Renal cortex interstitium (tissue), 11 donors: Measurements from ENCODE around the gene CLCN7. TPM values are rescaled to one million over a fixed set of nuclear protein-coding genes. Genes with fewer than 3 reads are reported as not detected.
"Not testable (repeated sequence)": the region's sequence is repeated elsewhere in the genome, so short reads cannot be mapped to it uniquely, and the experiment has no call there.

Source experiments
- DNase-seq, 11 donors: peaks; one replicate each; pipeline ENCODE4 v3.0.0-alpha.2; 2013; ENCODE audit warnings: low read depth in 9 of 11, low spot score in 4 of 11; ENCODE audit errors: extremely low read depth in 1 of 11
- polyA plus RNA-seq, 3 donors: library from polyadenylated mRNA; unstranded; fragments of 120-200 nt; gene quantifications; one replicate each; pipeline ENCODE4 v1.2.1, GENCODE V29; 2013; ENCODE audit not compliant: insufficient read length in 3 of 3

CLCN7 gene
- polyA plus RNA-seq, 3 donors: 44.9 to 62.2 (median 51.7) TPM

GRCh38 chr16:1471569-1472194, 3.1 kb downstream of the CLCN7 start:
- DNase-seq: no peak

GRCh38 chr16:1470481-1471251, 4.2 kb downstream of the CLCN7 start:
- no peak for DNase-seq

GRCh38 chr16:1469693-1470201, 5.1 kb downstream of the CLCN7 start:
- DNase-seq: no peak

- not testable (repeated sequence) for DNase-seq
These were observed 5.7 kb downstream of the CLCN7 start for GRCh38 chr16:1469141-1469540.

GRCh38 chr16:1468426-1468810, 6.4 kb downstream of the CLCN7 start:
- no peak for DNase-seq

- DNase-seq: no peak
These were observed 7.8 kb downstream of the CLCN7 start for GRCh38 chr16:1466968-1467521.

- DNase-seq: no peak
These were observed 8.8 kb downstream of the CLCN7 start for GRCh38 chr16:1466054-1466453.

GRCh38 chr16:1465567-1465915, 9.3 kb downstream of the CLCN7 start:
- no peak for DNase-seq

GRCh38 chr16:1464894-1465566, 9.8 kb downstream of the CLCN7 start:
- no peak for DNase-seq

- no peak for DNase-seq
These were observed 10.5 kb downstream of the CLCN7 start for GRCh38 chr16:1464196-1464893.

GRCh38 chr16:1461146-1461545, 13.7 kb downstream of the CLCN7 start:
- DNase-seq: no peak

- DNase-seq: no peak
These were observed 14.2 kb downstream of the CLCN7 start for GRCh38 chr16:1460602-1461138.

GRCh38 chr16:1459967-1460366, 14.9 kb downstream of the CLCN7 start:
- DNase-seq: no peak

GRCh38 chr16:1458977-1459341, 15.9 kb downstream of the CLCN7 start:
- no peak for DNase-seq

GRCh38 chr16:1458336-1458976, 16.4 kb downstream of the CLCN7 start:
- no peak for DNase-seq

- no peak for DNase-seq
These were observed 17.2 kb downstream of the CLCN7 start for GRCh38 chr16:1457489-1458245.

- no peak for DNase-seq
These were observed 17.9 kb downstream of the CLCN7 start for GRCh38 chr16:1456951-1457350.
